ENCODE data around the gene ARGFX. TPM values are rescaled to one million over a fixed set of nuclear protein-coding genes. Genes with fewer than 3 reads are reported as not detected.

ARGFX gene
- total and polyA plus RNA-seq, 2 of the 13 experiments (the other 11 are each of a cell fraction or from before 2014, with no cell fraction given) = not detected

- peak; percentile 89 for TF ChIP-seq E2F5 (CRISPR knock-in tag; conservative IDR thresholded peaks at IDR 0.05)
- peak; percentile 58; the same call in 1 of the 2 replicates for TF ChIP-seq ZNF552 (CRISPR knock-in tag; IDR thresholded peaks at IDR 0.05; ENCODE audit: borderline replicate concordance)
- TF ChIP-seq REPIN1 (CRISPR knock-in tag; IDR thresholded peaks at IDR 0.05; ENCODE audit: borderline replicate concordance, low read depth) = no peak
- no peak; the same call in 1 of the 2 replicates for TF ChIP-seq PITX1 (CRISPR knock-in tag; IDR thresholded peaks at IDR 0.05)
- peak; percentile 70; the same call in 1 of the 2 replicates for TF ChIP-seq ZGPAT (CRISPR knock-in tag; IDR thresholded peaks at IDR 0.05)
- no peak for TF ChIP-seq ZFP36 (IDR thresholded peaks at IDR 0.05; ENCODE audit: borderline replicate concordance, low read depth, low read length, partially characterized antibody)
- no peak for TF ChIP-seq MYNN (CRISPR knock-in tag; IDR thresholded peaks at IDR 0.05; ENCODE audit: low read depth)
- TF ChIP-seq, protein P1, sequence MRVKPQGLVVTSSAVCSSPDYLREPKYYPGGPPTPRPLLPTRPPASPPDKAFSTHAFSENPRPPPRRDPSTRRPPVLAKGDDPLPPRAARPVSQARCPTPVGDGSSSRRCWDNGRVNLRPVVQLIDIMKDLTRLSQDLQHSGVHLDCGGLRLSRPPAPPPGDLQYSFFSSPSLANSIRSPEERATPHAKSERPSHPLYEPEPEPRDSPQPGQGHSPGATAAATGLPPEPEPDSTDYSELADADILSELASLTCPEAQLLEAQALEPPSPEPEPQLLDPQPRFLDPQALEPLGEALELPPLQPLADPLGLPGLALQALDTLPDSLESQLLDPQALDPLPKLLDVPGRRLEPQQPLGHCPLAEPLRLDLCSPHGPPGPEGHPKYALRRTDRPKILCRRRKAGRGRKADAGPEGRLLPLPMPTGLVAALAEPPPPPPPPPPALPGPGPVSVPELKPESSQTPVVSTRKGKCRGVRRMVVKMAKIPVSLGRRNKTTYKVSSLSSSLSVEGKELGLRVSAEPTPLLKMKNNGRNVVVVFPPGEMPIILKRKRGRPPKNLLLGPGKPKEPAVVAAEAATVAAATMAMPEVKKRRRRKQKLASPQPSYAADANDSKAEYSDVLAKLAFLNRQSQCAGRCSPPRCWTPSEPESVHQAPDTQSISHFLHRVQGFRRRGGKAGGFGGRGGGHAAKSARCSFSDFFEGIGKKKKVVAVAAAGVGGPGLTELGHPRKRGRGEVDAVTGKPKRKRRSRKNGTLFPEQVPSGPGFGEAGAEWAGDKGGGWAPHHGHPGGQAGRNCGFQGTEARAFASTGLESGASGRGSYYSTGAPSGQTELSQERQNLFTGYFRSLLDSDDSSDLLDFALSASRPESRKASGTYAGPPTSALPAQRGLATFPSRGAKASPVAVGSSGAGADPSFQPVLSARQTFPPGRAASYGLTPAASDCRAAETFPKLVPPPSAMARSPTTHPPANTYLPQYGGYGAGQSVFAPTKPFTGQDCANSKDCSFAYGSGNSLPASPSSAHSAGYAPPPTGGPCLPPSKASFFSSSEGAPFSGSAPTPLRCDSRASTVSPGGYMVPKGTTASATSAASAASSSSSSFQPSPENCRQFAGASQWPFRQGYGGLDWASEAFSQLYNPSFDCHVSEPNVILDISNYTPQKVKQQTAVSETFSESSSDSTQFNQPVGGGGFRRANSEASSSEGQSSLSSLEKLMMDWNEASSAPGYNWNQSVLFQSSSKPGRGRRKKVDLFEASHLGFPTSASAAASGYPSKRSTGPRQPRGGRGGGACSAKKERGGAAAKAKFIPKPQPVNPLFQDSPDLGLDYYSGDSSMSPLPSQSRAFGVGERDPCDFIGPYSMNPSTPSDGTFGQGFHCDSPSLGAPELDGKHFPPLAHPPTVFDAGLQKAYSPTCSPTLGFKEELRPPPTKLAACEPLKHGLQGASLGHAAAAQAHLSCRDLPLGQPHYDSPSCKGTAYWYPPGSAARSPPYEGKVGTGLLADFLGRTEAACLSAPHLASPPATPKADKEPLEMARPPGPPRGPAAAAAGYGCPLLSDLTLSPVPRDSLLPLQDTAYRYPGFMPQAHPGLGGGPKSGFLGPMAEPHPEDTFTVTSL (CRISPR knock-in tag; IDR thresholded peaks at IDR 0.05; ENCODE audit: borderline replicate concordance) = no peak
- TF ChIP-seq PPARG (CRISPR knock-in tag; conservative IDR thresholded peaks at IDR 0.05) = 0 out of 2 replicates have a peak, but pooled peaks have one; percentile 34
- no peak for TF ChIP-seq ZSCAN30 (CRISPR knock-in tag; IDR thresholded peaks at IDR 0.05)
- no peak for TF ChIP-seq JARID2 (CRISPR knock-in tag; IDR thresholded peaks at IDR 0.05; ENCODE audit: insufficient replicate concordance)
- TF ChIP-seq EHMT2 (IDR thresholded peaks at IDR 0.05; ENCODE audit: borderline replicate concordance, low read depth, low read length) = no peak
- TF ChIP-seq ZNF510 (CRISPR knock-in tag; IDR thresholded peaks at IDR 0.05; ENCODE audit: low read depth) = no peak
- TF ChIP-seq ZNF615 (CRISPR knock-in tag; IDR thresholded peaks at IDR 0.05; ENCODE audit: borderline replicate concordance) = no peak
- no peak for TF ChIP-seq ZFP62 (CRISPR knock-in tag; IDR thresholded peaks at IDR 0.05)
- TF ChIP-seq MTERF4 (CRISPR knock-in tag; IDR thresholded peaks at IDR 0.05) = no peak
- no peak for TF ChIP-seq SNAPC5 (CRISPR knock-in tag; IDR thresholded peaks at IDR 0.05; ENCODE audit: borderline replicate concordance)
- TF ChIP-seq ZEB1 (IDR thresholded peaks at IDR 0.05; ENCODE audit: insufficient replicate concordance, low read depth) = no peak
- TF ChIP-seq TARDBP (CRISPR knock-in tag; IDR thresholded peaks at IDR 0.05) = peak; percentile 43; the same call in 1 of the 2 replicates
These were observed 21.9 kb upstream of the ARGFX start, which contains the start of gene POLQ (continued) for GRCh38 chr3:121545574-121546455.

Data from HepG2 (cell line).